ENCODE results near the gene MELTF. TPM values are rescaled to one million over a fixed set of nuclear protein-coding genes. Genes with fewer than 3 reads are reported as not detected.
A peak's percentile ranks its signal among the peaks of the same experiment; 100 is the strongest.

Gene MELTF
- total and polyA plus RNA-seq, 2 experiments from 2014 or later, result 74.0 to 121 TPM

DNA sequence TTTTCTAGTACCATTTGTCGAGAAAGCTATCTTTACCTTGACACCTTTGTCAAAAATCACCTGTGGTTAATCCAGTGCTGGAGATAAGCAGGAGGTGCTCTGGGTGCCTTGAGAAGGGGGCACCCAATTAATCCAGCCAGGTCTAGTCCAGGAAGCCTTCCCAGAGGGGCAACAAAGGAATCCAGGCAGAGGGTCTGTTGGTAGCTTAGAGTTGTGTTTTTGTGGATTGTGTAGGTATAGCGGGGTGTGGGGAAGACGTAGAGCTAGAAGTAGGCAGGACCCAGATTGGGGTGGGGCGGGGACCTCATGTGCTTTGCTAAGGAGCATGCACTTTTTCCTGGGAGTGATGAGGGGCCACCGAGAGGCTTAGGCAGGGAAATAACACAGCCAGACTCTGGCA is 55.0 kb downstream of the MELTF start:
- Histone ChIP-seq H3K4me3 (no peak overlapping the region), H2AFZ (no peak overlapping the region), H3K79me2 (no peaks in the 10 kb centered on the region), H3K36me3 (replicated peaks; ENCODE audit: insufficient read depth, low read depth) (no peaks in the 10 kb centered on the region), H4K20me1 (ENCODE audit: insufficient read depth, poor library complexity, severe bottlenecking) (no peaks in the 10 kb centered on the region), H3K27me3 (no peaks in the 10 kb centered on the region), H3K9me2 (replicated peaks; ENCODE audit: insufficient read depth) (no peaks in the 10 kb centered on the region), H3K27ac (no peak overlapping the region), H3K4me2 (no peak overlapping the region), H3K9me3 (ENCODE audit: low read depth) (no peaks in the 10 kb centered on the region), H3K4me1 (ENCODE audit: insufficient read depth) (no peaks in the 10 kb centered on the region)
- 71% methylated on average over 5 of the region's 5 CpGs for WGBS (ENCODE audit: low lambda C conversion rate, missing lambda C conversion rate)
- no peak for DNase-seq (ENCODE audit: low spot score)
- TF ChIP-seq EZH2 (IDR thresholded peaks at IDR 0.05; ENCODE audit: borderline replicate concordance) (no peak), EZH2phosphoT487 (IDR thresholded peaks at IDR 0.05; ENCODE audit: low read depth, severe bottlenecking, unreplicated experiment) (no peak), CTCF (IDR thresholded peaks at IDR 0.05; ENCODE audit: poor library complexity) (no peak)

- Histone ChIP-seq H3K9me2 (replicated peaks; ENCODE audit: insufficient read depth) (no peaks in the 10 kb centered on the region), H4K20me1 (ENCODE audit: insufficient read depth, poor library complexity, severe bottlenecking) (no peaks in the 10 kb centered on the region), H2AFZ (no peak overlapping the region), H3K4me1 (ENCODE audit: insufficient read depth) (peaks cover 9% of the 10 kb centered on the region), H3K27me3 (peaks cover 4% of the 10 kb centered on the region), H3K4me2 (no peak overlapping the region), H3K36me3 (replicated peaks; ENCODE audit: insufficient read depth, low read depth) (no peaks in the 10 kb centered on the region), H3K79me2 (peaks cover 20% of the 10 kb centered on the region), H3K9me3 (ENCODE audit: low read depth) (no peaks in the 10 kb centered on the region), H3K27ac (no peak overlapping the region), H3K4me3 (no peak overlapping the region)
- 69% methylated on average over 7 of the region's 7 CpGs for WGBS (ENCODE audit: low lambda C conversion rate, missing lambda C conversion rate)
- TF ChIP-seq EZH2 (IDR thresholded peaks at IDR 0.05; ENCODE audit: borderline replicate concordance) (no peak), EZH2phosphoT487 (IDR thresholded peaks at IDR 0.05; ENCODE audit: low read depth, severe bottlenecking, unreplicated experiment) (no peak), CTCF (IDR thresholded peaks at IDR 0.05; ENCODE audit: poor library complexity) (no peak)
- DNase-seq (ENCODE audit: low spot score), result no peak
Measured at GRCh38 chr3:196971094-196971698, 58.4 kb downstream of the MELTF start.

GRCh38 chr3:196970547-196971093 is 59.0 kb downstream of the MELTF start:
- Histone ChIP-seq H3K9me2 (replicated peaks; ENCODE audit: insufficient read depth) (no peaks in the 10 kb centered on the region), H3K27me3 (peaks cover 4% of the 10 kb centered on the region), H3K4me3 (no peak overlapping the region), H2AFZ (no peak overlapping the region), H3K36me3 (replicated peaks; ENCODE audit: insufficient read depth, low read depth) (no peaks in the 10 kb centered on the region), H3K9me3 (ENCODE audit: low read depth) (no peaks in the 10 kb centered on the region), H3K4me2 (peak overlapping the region; percentile 100), H3K79me2 (peaks cover 25% of the 10 kb centered on the region), H3K4me1 (ENCODE audit: insufficient read depth) (peaks cover 9% of the 10 kb centered on the region), H4K20me1 (ENCODE audit: insufficient read depth, poor library complexity, severe bottlenecking) (no peaks in the 10 kb centered on the region), H3K27ac (no peak overlapping the region)
- no peak for DNase-seq (ENCODE audit: low spot score)
- no peak for TF ChIP-seq CTCF (IDR thresholded peaks at IDR 0.05; ENCODE audit: poor library complexity)
- TF ChIP-seq EZH2 (IDR thresholded peaks at IDR 0.05; ENCODE audit: borderline replicate concordance), result no peak
- TF ChIP-seq EZH2phosphoT487 (IDR thresholded peaks at IDR 0.05; ENCODE audit: low read depth, severe bottlenecking, unreplicated experiment), result no peak
- 87% methylated on average over 15 of the region's 15 CpGs for WGBS (ENCODE audit: low lambda C conversion rate, missing lambda C conversion rate)

Measured in hepatocyte (in vitro differentiated cells).